Pancreas (tissue), 10 donors: ENCODE measurements around the gene PMM2. TPM values are rescaled to one million over a fixed set of nuclear protein-coding genes. Genes with fewer than 3 reads are reported as not detected.
A peak's percentile ranks its signal among the peaks of the same experiment; 100 is the strongest.
"Not testable (repeated sequence)": the region's sequence is repeated elsewhere in the genome, so short reads cannot be mapped to it uniquely, and the experiment has no call there.

ENCODE experiments used
- ATAC-seq, 4 donors: fragments of 200-7000 bp; cut with Tn5 transposase; one replicate each; pipeline versions ENCODE4 v1.8.0 to v1.9.1; 2020; ENCODE audit warnings: mild to moderate bottlenecking in 4 of 4, moderate library complexity in 4 of 4
- DNase-seq, 6 donors: peaks; one replicate each; pipeline ENCODE4 v3.0.0-alpha.2; 2020
- FAIRE-seq: peaks from 2 replicates; lab custom pipeline; 2012; peaks lifted over from hg19 to GRCh38; lab: Jason Lieb, UNC
- H3K27ac ChIP-seq, 4 donors: fragments of 200-600 bp; sonication (generic); 1 replicate in 3 of 4; 2 replicates in 1 of 4; pipeline versions ENCODE4 v1.5.0 to v1.8.0; 2020
- H3K27me3 ChIP-seq, 4 donors: fragments of 200-600 bp; one replicate each; pipeline ENCODE4 v1.8.0; 2021
- H3K36me3 ChIP-seq, 3 donors: fragments of 200-600 bp; sonication (generic) in 1 of 3; one replicate each; pipeline versions ENCODE4 v1.5.0 to v1.8.0; 2020 to 2021
- H3K4me1 ChIP-seq, 3 donors: fragments of 200-600 bp; one replicate each; pipeline ENCODE4 v1.8.0; 2021
- H3K4me3 ChIP-seq, 4 donors: fragments of 200-600 bp; sonication (generic) in 2 of 4; one replicate each; pipeline versions ENCODE4 v1.5.0 to v1.8.0; 2020 to 2021
- H3K9me3 ChIP-seq, 4 donors: fragments of 200-600 bp; one replicate each; pipeline ENCODE4 v1.8.0; 2021
- CTCF ChIP-seq, 4 donors: fragments of 200-600 bp; sonication (generic) in 3 of 4; IDR thresholded peaks; one replicate each; pipeline versions ENCODE4 v1.5.0 to v1.8.0; 2021; ENCODE audit warnings: antibody characterized with exemption in 4 of 4
- WGBS, 2 donors: extraction: QIAGEN DNeasy Blood & Tissue Kit; methylation state at CpG; one replicate each; pipeline ENCODE4 v1.1.7; 2013; 5-methylcytosine and 5-hydroxymethylcytosine counted together
- intact Hi-C, 3 donors: fragments of 100-400 bp; cut with DNase I; formaldehyde crosslinking; loops; one replicate each; pipeline versions ENCODE4 v1.11.1 to v1.14.2; 2022
- polyA plus RNA-seq, 2 donors: library from polyadenylated mRNA; stranded (reverse); fragments of 200-250 nt; gene quantifications; one replicate each; pipeline ENCODE4 v1.2.3, GENCODE V29; 2013
- total RNA-seq, 6 donors: library from RNA; stranded (reverse); fragmentation: NEBNext Ultra II Directional in 4 of 6; extraction: Animal tissue kit (Norgen Biotek cat#: 25700) in 4 of 6; gene quantifications; one replicate each; pipeline versions ENCODE4 v1.2.1 to v1.2.4, GENCODE V29; 2021 to 2023
- donor health status: healthy with polysubstance abuse.
- donor health status: DM: no; HTN: no; CAD: no; lungs with moderate emphysema.
- donor health status: DM: no; HTN: no; CAD: no.
- donor health status: control.
- donor health status: control.
- donor health status: Bipolar disorder and iron deficiency.
- donor health status: DM: yes; HTN: yes; CAD: no.
- donor health status: DM: no; HTN: no; CAD: no.
- donor health status: DM: no; HTN: no; CAD: no.
- donor health status: DM: yes; HTN: yes; CAD: no.

PMM2 gene
- total and polyA plus RNA-seq, 8 donors = 19.2 to 40.3 (median 28.7) TPM

DNA sequence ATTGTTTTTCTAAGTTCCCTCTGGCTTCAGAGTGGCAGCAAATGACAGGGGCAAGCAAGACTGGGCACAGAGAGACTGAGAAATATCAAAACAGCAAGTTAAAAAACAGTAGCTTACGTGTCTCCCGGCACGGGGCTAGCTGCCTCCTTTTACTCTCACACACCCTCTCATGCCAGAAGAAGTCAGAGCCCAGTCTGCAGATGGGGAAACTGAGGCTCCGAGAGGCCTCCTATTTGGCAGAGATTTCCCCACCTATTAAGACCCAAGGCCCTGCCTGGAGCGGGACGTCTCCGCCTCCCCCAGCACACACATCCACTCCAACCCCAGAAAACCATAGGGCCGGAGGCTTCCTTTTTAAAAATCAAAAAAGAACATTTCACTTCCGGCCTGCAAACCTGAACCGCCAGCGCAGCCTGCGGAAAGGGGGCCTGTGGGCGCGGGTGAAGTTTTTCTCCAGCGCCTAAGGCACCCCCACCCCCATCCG, 70.3 kb downstream of the PMM2 start:
- 1% methylated on average over 16 of the region's 16 CpGs for WGBS, 2 donors
- DNase-seq (no peak), FAIRE-seq (no peak), ATAC-seq (no peak)
- no peaks in the 10 kb centered on the region for H3K27me3 ChIP-seq
- H3K36me3 ChIP-seq = no peaks in the 10 kb centered on the region
- H3K4me3 ChIP-seq = peak overlapping the region; percentile 57 to 87 (median 58)
- H3K4me1 ChIP-seq = peaks cover 11 to 51% (median 31%) of the 10 kb centered on the region in 3 donors
- H3K27ac ChIP-seq = peak overlapping the region; percentile 57 to 90 (median 86)
- no peaks in the 10 kb centered on the region for H3K9me3 ChIP-seq
- intact Hi-C loops = no loop called here
- TF ChIP-seq CTCF (IDR thresholded peaks at IDR 0.05) = no peak

DNA sequence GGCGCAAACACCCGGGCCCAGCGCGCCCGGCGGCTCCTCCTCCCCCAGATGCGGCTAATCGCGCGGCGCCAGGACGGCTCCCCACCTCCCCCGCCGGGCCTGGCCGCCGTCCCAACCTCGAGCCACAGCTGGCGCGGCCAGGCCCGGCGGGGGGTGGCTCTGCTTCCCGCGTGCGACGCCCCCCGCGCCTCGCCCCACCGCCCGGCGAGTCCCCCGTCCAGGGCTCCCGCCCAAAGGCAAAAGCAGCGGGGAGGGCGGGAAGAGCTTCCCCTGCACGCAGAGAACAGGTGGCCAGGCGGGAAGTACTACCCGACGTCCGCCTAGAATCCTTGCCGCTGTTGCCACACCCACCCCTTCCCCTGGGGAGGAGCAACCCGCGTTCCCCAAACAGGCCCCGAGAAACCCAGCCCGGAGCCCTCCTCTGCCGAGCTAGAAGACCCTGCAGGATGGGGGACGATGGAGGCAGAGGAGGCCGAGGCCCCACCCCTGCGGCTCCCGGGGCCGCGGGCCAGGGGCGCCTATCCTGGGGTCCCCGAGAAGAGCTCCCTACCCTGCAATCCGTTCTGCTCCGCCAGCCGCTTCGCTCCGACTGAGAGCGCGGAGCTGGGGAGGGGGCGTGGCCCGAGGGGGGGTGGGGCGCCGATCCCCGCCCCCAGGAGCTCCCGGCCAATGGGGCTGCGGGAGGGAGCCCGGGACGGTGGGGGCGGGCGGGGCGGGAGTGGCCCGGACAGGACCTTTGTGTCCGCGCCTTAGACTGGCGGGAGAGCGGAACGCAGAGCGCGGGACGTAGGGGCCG, 71.0 kb downstream of the PMM2 start, which contains the start of gene CARHSP1:
Gene CARHSP1 (minus strand): TSS at position 591 of the 796 bp plus-strand sequence. CDS start 9,678 bp downstream, outside the sequence.
- DNase-seq (peak; percentile 85 to 93 (median 88)), ATAC-seq (peak; percentile 81 to 90 (median 84)), FAIRE-seq (no peak)
- no peak for TF ChIP-seq CTCF (IDR thresholded peaks at IDR 0.05)
- peak within 1 kb of the TSS; percentile 57 to 87 (median 58) for H3K4me3 ChIP-seq
- no peaks in the 10 kb centered on the region for H3K27me3 ChIP-seq
- no peaks in the 10 kb centered on the region for H3K9me3 ChIP-seq
- 0 to 1% methylated on average over 72 to 83 of the region's 83 CpGs for WGBS, 2 donors
- peaks cover 11 to 45% (median 25%) of the 10 kb centered on the region in 3 donors for H3K4me1 ChIP-seq
- intact Hi-C loops = no loop called here
- no peaks in the 10 kb centered on the region for H3K36me3 ChIP-seq
- peak within 1 kb of the TSS; percentile 57 to 90 (median 86) for H3K27ac ChIP-seq

DNA sequence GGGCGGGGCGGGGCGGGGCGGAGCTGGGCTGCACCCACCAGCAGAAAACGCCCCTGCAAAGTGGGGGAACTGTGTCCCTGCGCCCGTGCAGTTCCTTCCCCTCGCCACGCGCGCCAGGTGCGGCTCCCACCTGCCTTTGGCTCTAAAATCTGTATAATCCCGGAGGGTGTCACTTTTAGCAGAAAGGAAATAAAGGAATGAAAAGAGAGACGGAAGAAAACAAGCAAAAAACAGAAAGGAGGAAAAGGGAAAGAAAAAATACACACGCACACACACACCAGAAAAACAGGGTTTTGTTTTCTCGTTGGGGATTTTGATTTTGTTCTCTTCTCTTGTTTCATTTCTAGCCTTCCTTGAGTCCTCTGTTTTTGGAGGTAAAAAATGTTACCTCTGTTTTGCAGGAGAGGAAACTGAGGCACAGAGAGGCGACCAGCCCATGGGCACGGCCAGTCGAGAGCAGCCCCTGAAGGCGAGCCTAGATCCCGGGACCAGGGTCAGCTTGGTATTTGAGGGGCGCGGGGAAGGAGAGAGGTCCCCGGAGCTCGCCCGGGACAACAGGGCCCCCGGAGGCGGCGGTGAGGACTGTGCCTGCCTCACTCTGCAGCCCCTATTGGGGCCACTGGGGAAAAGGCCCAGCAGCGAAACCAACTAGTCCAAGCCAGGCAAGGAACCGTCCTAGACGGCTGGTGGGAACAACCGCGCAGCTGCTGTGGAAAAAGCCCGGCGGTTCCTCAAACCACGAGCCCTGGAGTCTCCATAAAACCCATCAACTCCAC, 71.8 kb downstream of the PMM2 start:
- 28 to 30% methylated on average over 34 to 37 of the region's 37 CpGs for WGBS, 2 donors
- intact Hi-C loops = no loop called here
- no peaks in the 10 kb centered on the region for H3K27me3 ChIP-seq
- DNase-seq (peak in 1 of 6 donors; percentile 65), FAIRE-seq (no peak), ATAC-seq (no peak)
- peak overlapping the region; percentile 14 to 87 (median 58) for H3K4me3 ChIP-seq
- H3K36me3 ChIP-seq = no peaks in the 10 kb centered on the region
- H3K9me3 ChIP-seq = no peaks in the 10 kb centered on the region
- TF ChIP-seq CTCF (IDR thresholded peaks at IDR 0.05) = no peak
- H3K4me1 ChIP-seq = peaks cover 6 to 37% (median 17%) of the 10 kb centered on the region in 3 donors
- H3K27ac ChIP-seq = peak overlapping the region in 2 of 4 donors; percentile 73 to 89

- H3K9me3 ChIP-seq, H3K36me3 ChIP-seq, DNase-seq, H3K27me3 ChIP-seq, H3K4me3 ChIP-seq, ATAC-seq, FAIRE-seq, intact Hi-C loops: not testable (repeated sequence)
- peak overlapping the region in 2 of 4 donors; percentile 73 to 89 for H3K27ac ChIP-seq
- 90 to 95% methylated on average over 10 of the region's 10 CpGs for WGBS, 2 donors
- H3K4me1 ChIP-seq = peaks cover under 1 to 32% (median 13%) of the 10 kb centered on the region in 3 donors
Measured at GRCh38 chr16:8869988-8870241, 72.3 kb downstream of the PMM2 start.

DNA sequence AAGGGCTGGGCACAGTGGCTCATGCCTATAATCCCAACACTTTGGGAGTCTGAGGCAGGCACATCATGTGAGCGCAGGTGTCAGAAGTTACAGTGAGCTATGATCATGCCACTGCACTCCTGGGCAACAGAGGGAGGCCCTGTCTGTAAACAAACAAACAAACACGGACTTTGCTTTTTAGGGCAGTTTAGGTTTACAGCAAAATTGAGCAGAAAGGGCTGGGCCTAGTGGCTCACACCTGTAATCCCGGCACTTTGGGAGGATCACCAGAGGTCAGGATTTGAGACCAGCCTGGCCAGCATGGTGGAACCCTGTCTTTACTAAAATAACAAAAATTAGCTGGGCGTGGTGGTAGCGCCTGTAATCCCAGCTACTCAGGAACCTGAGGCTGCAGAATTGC, 74.4 kb downstream of the PMM2 start:
- Histone ChIP-seq H3K27me3 (no peaks in the 10 kb centered on the region), H3K27ac (no peak overlapping the region), H3K4me3 (no peak overlapping the region), H3K9me3 (no peaks in the 10 kb centered on the region), H3K4me1 (peaks cover 0 to 14% (median 3%) of the 10 kb centered on the region in 3 donors), H3K36me3 (no peaks in the 10 kb centered on the region)
- intact Hi-C loops = no loop called here
- 88 to 94% methylated on average over 5 of the region's 5 CpGs for WGBS, 2 donors
- no peak for ATAC-seq
- no peak for DNase-seq
- TF ChIP-seq CTCF (IDR thresholded peaks at IDR 0.05) = no peak
- no peak for FAIRE-seq
